ENCODE results near the gene RMDN2. TPM values are rescaled to one million over a fixed set of nuclear protein-coding genes. Genes with fewer than 3 reads are reported as not detected.

RMDN2 gene
- total and polyA plus RNA-seq, 8 donors: 1.8 to 21.9 (median 2.7) TPM

GRCh38 chr2:37912616-37913015 lies 12.5 kb upstream of the RMDN2 start:
- DNase-seq: no peak
- H3K9me3 ChIP-seq: no peaks in the 10 kb centered on the region
- 74 to 88% (median 78%) methylated on average over 2 of the region's 2 CpGs for WGBS, 5 donors

GRCh38 chr2:37914340-37914739 lies 10.7 kb upstream of the RMDN2 start:
- intact Hi-C loops (cut with DNase I; ENCODE audit: low total_unique reads): no loop called here
- no peak for TF ChIP-seq POLR2AphosphoS5 (IDR thresholded peaks at IDR 0.05)
- H3K4me1 ChIP-seq: peaks cover 0 to 13% (median 9%) of the 10 kb centered on the region in 4 donors
- H3K4me3 ChIP-seq: no peak overlapping the region
- no peak overlapping the region for H3K27ac ChIP-seq
- 85 to 96% (median 91%) methylated on average over 5 of the region's 5 CpGs for WGBS, 5 donors
- H3K9me3 ChIP-seq: no peaks in the 10 kb centered on the region
- no peaks in the 10 kb centered on the region for H3K27me3 ChIP-seq
- no peaks in the 10 kb centered on the region for H3K36me3 ChIP-seq
- no peak for DNase-seq

More at GRCh38 chr2:37912616-37913015, 12.5 kb upstream of the RMDN2 start:
- Histone ChIP-seq H3K27me3 (no peaks in the 10 kb centered on the region), H3K27ac (no peak overlapping the region), H3K36me3 (no peaks in the 10 kb centered on the region), H3K4me3 (no peak overlapping the region), H3K4me1 (peaks cover 0 to 13% (median 9%) of the 10 kb centered on the region in 4 donors)
- TF ChIP-seq POLR2AphosphoS5 (IDR thresholded peaks at IDR 0.05): no peak
- no peak for TF ChIP-seq EP300 (IDR thresholded peaks at IDR 0.05)
- no peak for TF ChIP-seq POLR2A (IDR thresholded peaks at IDR 0.05)
- intact Hi-C loops (cut with DNase I; ENCODE audit: low total_unique reads): no loop called here

GRCh38 chr2:37915773-37916172 lies 9.3 kb upstream of the RMDN2 start:
- no peaks in the 10 kb centered on the region for H3K36me3 ChIP-seq
- 51 to 80% (median 59%) methylated on average over 5 of the region's 5 CpGs for WGBS, 5 donors
- intact Hi-C loops (cut with DNase I; ENCODE audit: low total_unique reads): no loop called here
- H3K27ac ChIP-seq: no peak overlapping the region
- H3K9me3 ChIP-seq: no peaks in the 10 kb centered on the region
- TF ChIP-seq CTCF (IDR thresholded peaks at IDR 0.05) (no peak), POLR2AphosphoS5 (IDR thresholded peaks at IDR 0.05) (no peak), POLR2A (IDR thresholded peaks at IDR 0.05) (no peak), EP300 (IDR thresholded peaks at IDR 0.05) (no peak)
- H3K27me3 ChIP-seq: no peaks in the 10 kb centered on the region
- peaks cover 0 to 13% (median 9%) of the 10 kb centered on the region in 4 donors for H3K4me1 ChIP-seq
- no peak for DNase-seq
- H3K4me3 ChIP-seq: no peak overlapping the region

GRCh38 chr2:37916512-37917082 lies 8.5 kb upstream of the RMDN2 start:
- WGBS, 5 donors: 49 to 64% (median 55%) methylated on average over 3 of the region's 3 CpGs
- Histone ChIP-seq H3K4me3 (no peak overlapping the region), H3K4me1 (peaks cover 0 to 13% (median 9%) of the 10 kb centered on the region in 4 donors), H3K27me3 (no peaks in the 10 kb centered on the region), H3K27ac (peak overlapping the region in 2 of 5 donors; percentile 60 to 65), H3K9me3 (no peaks in the 10 kb centered on the region), H3K36me3 (no peaks in the 10 kb centered on the region)
- DNase-seq: peak in 1 of 2 donors; percentile 93
- TF ChIP-seq POLR2AphosphoS5 (IDR thresholded peaks at IDR 0.05): peak in 2 of 3 donors; percentile 34 to 57
- no peak for TF ChIP-seq POLR2A (IDR thresholded peaks at IDR 0.05)
- intact Hi-C loops (cut with DNase I; ENCODE audit: low total_unique reads): no loop called here

- 84 to 92% (median 90%) methylated on average over 9 of the region's 9 CpGs for WGBS, 5 donors
- no peaks in the 10 kb centered on the region for H3K9me3 ChIP-seq
- TF ChIP-seq POLR2A (IDR thresholded peaks at IDR 0.05): no peak
- no peak for TF ChIP-seq EP300 (IDR thresholded peaks at IDR 0.05)
- no peak for TF ChIP-seq POLR2AphosphoS5 (IDR thresholded peaks at IDR 0.05)
- no peak for TF ChIP-seq CTCF (IDR thresholded peaks at IDR 0.05)
- peak overlapping the region in 3 of 5 donors; percentile 32 to 65 (median 60) for H3K27ac ChIP-seq
- no peaks in the 10 kb centered on the region for H3K36me3 ChIP-seq
- H3K4me1 ChIP-seq: peaks cover 0 to 13% (median 9%) of the 10 kb centered on the region in 4 donors
- intact Hi-C loops (cut with DNase I; ENCODE audit: low total_unique reads): no loop called here
- no peaks in the 10 kb centered on the region for H3K27me3 ChIP-seq
- DNase-seq: no peak
- H3K4me3 ChIP-seq: no peak overlapping the region
Measured at GRCh38 chr2:37917281-37918228, 7.5 kb upstream of the RMDN2 start.
